ENCODE measurements around the gene AFAP1L2. TPM values are rescaled to one million over a fixed set of nuclear protein-coding genes. Genes with fewer than 3 reads are reported as not detected.

The AFAP1L2 gene
- total and polyA plus RNA-seq, 2 donors (not counting 1 experiment from before 2014, with no cell fraction given): 4.7 to 4.9 TPM

- Mint-ChIP-seq H3K27ac (no peak overlapping the region), H3K4me1 (no peaks in the 10 kb centered on the region), H3K4me3 (no peak overlapping the region), H3K9me3 (ENCODE audit: insufficient read depth) (no peaks in the 10 kb centered on the region), H3K27me3 (peaks cover 3% of the 10 kb centered on the region)
- TF ChIP-seq CTCF (IDR thresholded peaks at IDR 0.05): no peak
- TF ChIP-seq EZH2 (IDR thresholded peaks at IDR 0.05; ENCODE audit: borderline replicate concordance, insufficient read depth, low read depth, low read length, poor library complexity, severe bottlenecking): no peak
- ChIA-PET CTCF (interaction anchor here (3.6 kb wide), 1 partner anchor 25 kb away, joined by 14 read pairs; no protein-coding TSS in a partner anchor), POLR2A (no interaction called here)
- Histone ChIP-seq H3K36me3 (replicated peaks in 1 of 2; ENCODE audit: control extremely low read depth in 1 of 2, control insufficient read depth in 1 of 2, extremely low read depth in 1 of 2, insufficient read depth in 2 of 2, low read length in 1 of 2) (no peaks in the 10 kb centered on the region), H2AFZ (ENCODE audit: insufficient read depth, low read depth, low read length, poor library complexity, severe bottlenecking) (no peak overlapping the region), H3K9ac (ENCODE audit: low read length) (no peak overlapping the region), H3K79me2 (ENCODE audit: control insufficient read depth, insufficient read depth, low read length) (no peaks in the 10 kb centered on the region), H3K4me2 (replicated peaks; ENCODE audit: low read depth, low read length, poor library complexity, severe bottlenecking) (no peak overlapping the region), H3K27ac (ENCODE audit: low read length in 2 of 2) (no peak overlapping the region), H4K20me1 (ENCODE audit: control insufficient read depth, insufficient read depth, low read length, poor library complexity, severe bottlenecking) (no peaks in the 10 kb centered on the region), H3K27me3 (replicated peaks in 1 of 4; ENCODE audit: control extremely low read depth in 1 of 4, control insufficient read depth in 3 of 4, insufficient read depth in 4 of 4, low read length in 3 of 4) (no peaks in the 10 kb centered on the region), H3K4me3 (ENCODE audit: control extremely low read depth in 1 of 5, extremely low read depth in 1 of 5, insufficient read depth in 1 of 5, low read depth in 2 of 5, low read length in 4 of 5) (no peak overlapping the region), H3K4me1 (ENCODE audit: control insufficient read depth in 2 of 2, insufficient read depth in 2 of 2, low read length in 2 of 2) (no peaks in the 10 kb centered on the region), H3K9me3 (ENCODE audit: control extremely low read depth in 1 of 3, control insufficient read depth in 2 of 3, insufficient read depth in 1 of 3, low read length in 2 of 3) (no peaks in the 10 kb centered on the region)
- intact Hi-C loops (cut with micrococcal nuclease): no loop called here
- WGBS (ENCODE audit: insufficient coverage): 94% methylated on average over 6 of the region's 6 CpGs
- ATAC-seq (ENCODE audit: low read depth): no peak
- no peak for DNase-seq
These were observed 75.4 kb downstream of the AFAP1L2 start for GRCh38 chr10:114328874-114329273.

GRCh38 chr10:114328441-114328812, 75.9 kb downstream of the AFAP1L2 start:
- Histone ChIP-seq H3K9ac (ENCODE audit: low read length) (no peak overlapping the region), H4K20me1 (ENCODE audit: control insufficient read depth, insufficient read depth, low read length, poor library complexity, severe bottlenecking) (no peaks in the 10 kb centered on the region), H3K36me3 (replicated peaks in 1 of 2; ENCODE audit: control extremely low read depth in 1 of 2, control insufficient read depth in 1 of 2, extremely low read depth in 1 of 2, insufficient read depth in 2 of 2, low read length in 1 of 2) (no peaks in the 10 kb centered on the region), H3K4me2 (replicated peaks; ENCODE audit: low read depth, low read length, poor library complexity, severe bottlenecking) (no peak overlapping the region), H3K27ac (ENCODE audit: low read length in 2 of 2) (no peak overlapping the region), H3K9me3 (ENCODE audit: control extremely low read depth in 1 of 3, control insufficient read depth in 2 of 3, insufficient read depth in 1 of 3, low read length in 2 of 3) (no peaks in the 10 kb centered on the region), H3K27me3 (replicated peaks in 1 of 4; ENCODE audit: control extremely low read depth in 1 of 4, control insufficient read depth in 3 of 4, insufficient read depth in 4 of 4, low read length in 3 of 4) (no peaks in the 10 kb centered on the region), H3K79me2 (ENCODE audit: control insufficient read depth, insufficient read depth, low read length) (no peaks in the 10 kb centered on the region), H3K4me3 (ENCODE audit: control extremely low read depth in 1 of 5, extremely low read depth in 1 of 5, insufficient read depth in 1 of 5, low read depth in 2 of 5, low read length in 4 of 5) (no peak overlapping the region), H2AFZ (ENCODE audit: insufficient read depth, low read depth, low read length, poor library complexity, severe bottlenecking) (no peak overlapping the region), H3K4me1 (ENCODE audit: control insufficient read depth in 2 of 2, insufficient read depth in 2 of 2, low read length in 2 of 2) (no peaks in the 10 kb centered on the region)
- no peak for DNase-seq
- Mint-ChIP-seq H3K27me3 (peaks cover 3% of the 10 kb centered on the region), H3K9me3 (ENCODE audit: insufficient read depth) (no peaks in the 10 kb centered on the region), H3K4me3 (no peak overlapping the region), H3K4me1 (no peaks in the 10 kb centered on the region), H3K27ac (no peak overlapping the region)
- intact Hi-C loops (cut with micrococcal nuclease): no loop called here
- ChIA-PET CTCF (interaction anchor here (3.6 kb wide), 1 partner anchor 24 kb away, joined by 14 read pairs; no protein-coding TSS in a partner anchor), POLR2A (no interaction called here)
- 91% methylated on average over 5 of the region's 6 CpGs for WGBS (ENCODE audit: insufficient coverage)
- no peak for ATAC-seq (ENCODE audit: low read depth)
- TF ChIP-seq EZH2 (IDR thresholded peaks at IDR 0.05; ENCODE audit: borderline replicate concordance, insufficient read depth, low read depth, low read length, poor library complexity, severe bottlenecking) (no peak), CTCF (IDR thresholded peaks at IDR 0.05) (no peak)
